HEK293 (cell line): ENCODE measurements around the gene SZT2.
A peak's percentile ranks its signal among the peaks of the same experiment; 100 is the strongest.

Source experiments
- CTCF ChIA-PET: fragments of 350-600 bp; formaldehyde crosslinking; extraction: SDS; loops from one replicate; lab custom pipeline; 2021; ENCODE audit warnings: antibody characterized with exemption; lab: Yijun Ruan, JAX
- POLR2A ChIA-PET: fragments of 300-600 bp; formaldehyde crosslinking; extraction: SDS; loops from one replicate; lab custom pipeline; 2020; ENCODE audit warnings: antibody characterized with exemption, inconsistent platforms; lab: Yijun Ruan, JAX
- H3K27ac ChIP-seq: fragments of 200-500 bp; sonication (Bioruptor generic); 2 replicates; pipeline ENCODE4 v1.5.1; 2014; ENCODE audit warnings: low read depth, low read length, control low read depth, inconsistent platforms; ENCODE audit errors: extremely low read depth
- H3K36me3 ChIP-seq, 2 experiments: fragments of 200-500 bp in 1 of 2; sonication (Bioruptor generic) in 1 of 2; 1 replicate in 1 of 2; 2 replicates in 1 of 2; pipeline ENCODE4 v1.5.1; 2014 to 2017; ENCODE audit warnings: inconsistent platforms in 2 of 2, low read length in 2 of 2; ENCODE audit not compliant: control insufficient read depth in 2 of 2, insufficient read depth in 1 of 2
- H3K4me1 ChIP-seq: fragments of 200-500 bp; sonication (Bioruptor generic); 2 replicates; pipeline ENCODE4 v1.5.1; 2014; ENCODE audit warnings: mild to moderate bottlenecking, low read length, inconsistent platforms; ENCODE audit not compliant: control insufficient read depth, insufficient read depth
- H3K4me3 ChIP-seq: 2 replicates; pipeline ENCODE4 v1.5.1; 2011; ENCODE audit warnings: low read depth, mild to moderate bottlenecking, control low read depth, low read length, moderate library complexity
- H3K9me3 ChIP-seq: fragments of 200-500 bp; sonication (Bioruptor generic); 2 replicates; pipeline ENCODE4 v1.5.1; 2014; ENCODE audit warnings: low read depth, low read length, inconsistent platforms; ENCODE audit not compliant: control insufficient read depth, insufficient read depth
- GLI4 ChIP-seq: fragments of 450-650 bp; formaldehyde crosslinking; IDR thresholded peaks from 2 replicates; pipeline ENCODE4 v1.5.1; 2016; ENCODE audit warnings: missing biosample characterization, missing genetic modification characterization
- KLF7 ChIP-seq: fragments of 450-650 bp; formaldehyde crosslinking; IDR thresholded peaks from 2 replicates; pipeline ENCODE4 v1.5.1; 2016; ENCODE audit warnings: missing biosample characterization, missing genetic modification characterization, borderline replicate concordance
- KLF8 ChIP-seq: fragments of 450-650 bp; formaldehyde crosslinking; IDR thresholded peaks from 2 replicates; pipeline ENCODE4 v1.5.1; 2016; ENCODE audit warnings: missing biosample characterization, missing genetic modification characterization
- OVOL3 ChIP-seq: fragments of 450-650 bp; formaldehyde crosslinking; IDR thresholded peaks from 2 replicates; pipeline ENCODE4 v1.5.1; 2016; ENCODE audit warnings: missing biosample characterization, missing genetic modification characterization
- PRDM6 ChIP-seq: fragments of 450-650 bp; formaldehyde crosslinking; IDR thresholded peaks from 2 replicates; pipeline ENCODE4 v1.5.1; 2017; ENCODE audit warnings: missing biosample characterization, missing genetic modification characterization
- TRIM28 ChIP-seq: IDR thresholded peaks from 2 replicates; pipeline ENCODE4 v1.6.1; 2011; ENCODE audit warnings: low read length, control low read depth, borderline replicate concordance
- YY2 ChIP-seq: fragments of 450-650 bp; formaldehyde crosslinking; IDR thresholded peaks from 2 replicates; pipeline ENCODE4 v1.5.1; 2016; ENCODE audit warnings: missing biosample characterization, missing genetic modification characterization
- ZNF121 ChIP-seq: fragments of 450-650 bp; formaldehyde crosslinking; IDR thresholded peaks from 2 replicates; pipeline ENCODE4 v1.5.1; 2016; ENCODE audit warnings: missing biosample characterization, missing genetic modification characterization
- ZNF155 ChIP-seq: fragments of 450-650 bp; formaldehyde crosslinking; IDR thresholded peaks from 2 replicates; pipeline ENCODE4 v1.5.1; 2016; ENCODE audit warnings: missing biosample characterization, missing genetic modification characterization
- ZNF211 ChIP-seq: fragments of 450-650 bp; formaldehyde crosslinking; IDR thresholded peaks from 2 replicates; pipeline ENCODE4 v1.5.1; 2016; ENCODE audit warnings: low read depth, missing biosample characterization, missing genetic modification characterization
- ZNF223 ChIP-seq: fragments of 450-650 bp; formaldehyde crosslinking; IDR thresholded peaks from 2 replicates; pipeline ENCODE4 v1.5.1; 2016; ENCODE audit warnings: missing biosample characterization, missing genetic modification characterization
- ZNF302 ChIP-seq: fragments of 450-650 bp; formaldehyde crosslinking; IDR thresholded peaks from 2 replicates; pipeline ENCODE4 v1.5.1; 2016; ENCODE audit warnings: missing biosample characterization, missing genetic modification characterization, low read depth
- ZNF366 ChIP-seq: fragments of 450-650 bp; formaldehyde crosslinking; conservative IDR thresholded peaks from 2 replicates; pipeline ENCODE4 v1.5.1; 2016; ENCODE audit warnings: missing biosample characterization, missing genetic modification characterization
- ZNF48 ChIP-seq: fragments of 450-650 bp; formaldehyde crosslinking; IDR thresholded peaks from 2 replicates; pipeline ENCODE4 v1.5.1; 2016; ENCODE audit warnings: missing biosample characterization, missing genetic modification characterization
- ZNF645 ChIP-seq: fragments of 450-650 bp; formaldehyde crosslinking; IDR thresholded peaks from 2 replicates; pipeline ENCODE4; 2016; ENCODE audit warnings: missing biosample characterization, missing genetic modification characterization
- ZNF747 ChIP-seq: fragments of 450-650 bp; formaldehyde crosslinking; IDR thresholded peaks from 2 replicates; pipeline ENCODE4 v1.5.1; 2016; ENCODE audit warnings: missing biosample characterization, missing genetic modification characterization
- ZNF792 ChIP-seq: fragments of 450-650 bp; formaldehyde crosslinking; IDR thresholded peaks from 2 replicates; pipeline ENCODE4 v1.5.1; 2016; ENCODE audit warnings: missing biosample characterization, missing genetic modification characterization
- ZNF837 ChIP-seq: fragments of 450-650 bp; formaldehyde crosslinking; IDR thresholded peaks from 2 replicates; pipeline ENCODE4 v1.5.1; 2016; ENCODE audit warnings: missing biosample characterization, missing genetic modification characterization
- TF ChIP-seq, protein P1 (sequence below): fragments of 450-650 bp; formaldehyde crosslinking; IDR thresholded peaks from 2 replicates; pipeline ENCODE4 v1.5.1; 2016; ENCODE audit warnings: missing biosample characterization, missing genetic modification characterization, low read depth
- TF ChIP-seq, protein P2 (sequence below): fragments of 450-650 bp; formaldehyde crosslinking; IDR thresholded peaks from 2 replicates; pipeline ENCODE4 v1.5.1; 2016; ENCODE audit warnings: missing biosample characterization, missing genetic modification characterization, borderline replicate concordance

SZT2 gene

GRCh38 chr1:43423672-43424550 is 34.2 kb downstream of the SZT2 start (continued):
- TF ChIP-seq ZNF645 (tag by site-specific recombination) (no peak), ZNF302 (tag by site-specific recombination) (no peak), KLF8 (tag by site-specific recombination) (peak; percentile 80; the same call in 1 of the 2 replicates), KLF7 (tag by site-specific recombination) (peak; percentile 68)
- TF ChIP-seq, protein P1, sequence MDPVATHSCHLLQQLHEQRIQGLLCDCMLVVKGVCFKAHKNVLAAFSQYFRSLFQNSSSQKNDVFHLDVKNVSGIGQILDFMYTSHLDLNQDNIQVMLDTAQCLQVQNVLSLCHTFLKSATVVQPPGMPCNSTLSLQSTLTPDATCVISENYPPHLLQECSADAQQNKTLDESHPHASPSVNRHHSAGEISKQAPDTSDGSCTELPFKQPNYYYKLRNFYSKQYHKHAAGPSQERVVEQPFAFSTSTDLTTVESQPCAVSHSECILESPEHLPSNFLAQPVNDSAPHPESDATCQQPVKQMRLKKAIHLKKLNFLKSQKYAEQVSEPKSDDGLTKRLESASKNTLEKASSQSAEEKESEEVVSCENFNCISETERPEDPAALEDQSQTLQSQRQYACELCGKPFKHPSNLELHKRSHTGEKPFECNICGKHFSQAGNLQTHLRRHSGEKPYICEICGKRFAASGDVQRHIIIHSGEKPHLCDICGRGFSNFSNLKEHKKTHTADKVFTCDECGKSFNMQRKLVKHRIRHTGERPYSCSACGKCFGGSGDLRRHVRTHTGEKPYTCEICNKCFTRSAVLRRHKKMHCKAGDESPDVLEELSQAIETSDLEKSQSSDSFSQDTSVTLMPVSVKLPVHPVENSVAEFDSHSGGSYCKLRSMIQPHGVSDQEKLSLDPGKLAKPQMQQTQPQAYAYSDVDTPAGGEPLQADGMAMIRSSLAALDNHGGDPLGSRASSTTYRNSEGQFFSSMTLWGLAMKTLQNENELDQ (tag by site-specific recombination) = no peak

- ChIA-PET CTCF (interaction anchor here (0.5 to 0.6 kb wide), 2 partner anchors 193 to 232 kb away, joined by 3 read pairs; no protein-coding TSS in a partner anchor), POLR2A (interaction anchor here (0.8 to 1.2 kb wide), 2 partner anchors 15 to 29 kb away, joined by 3 to 4 read pairs; partner anchors contain the start of gene HYI)
- no peak overlapping the region for H3K27ac ChIP-seq
- no peaks in the 10 kb centered on the region for H3K4me1 ChIP-seq
- H3K4me3 ChIP-seq = no peak overlapping the region
- H3K9me3 ChIP-seq = no peaks in the 10 kb centered on the region
- peaks cover 12 to 100% of the 10 kb centered on the region in 2 experiments for H3K36me3 ChIP-seq
- TF ChIP-seq ZNF223 (tag by site-specific recombination) (no peak), ZNF155 (tag by site-specific recombination) (no peak), ZNF792 (tag by site-specific recombination) (no peak), TRIM28 (no peak), OVOL3 (tag by site-specific recombination) (no peak), ZNF121 (tag by site-specific recombination) (no peak), PRDM6 (tag by site-specific recombination) (no peak)
Measured at GRCh38 chr1:43425045-43425444, 35.3 kb downstream of the SZT2 start.

GRCh38 chr1:43426221-43426620 is 36.5 kb downstream of the SZT2 start:
- ChIA-PET CTCF (no interaction called here), POLR2A (no interaction called here)
- peaks cover 12 to 100% of the 10 kb centered on the region in 2 experiments for H3K36me3 ChIP-seq
- no peaks in the 10 kb centered on the region for H3K9me3 ChIP-seq
- no peak overlapping the region for H3K27ac ChIP-seq
- no peaks in the 10 kb centered on the region for H3K4me1 ChIP-seq
- H3K4me3 ChIP-seq = no peak overlapping the region
- TF ChIP-seq, protein P2, sequence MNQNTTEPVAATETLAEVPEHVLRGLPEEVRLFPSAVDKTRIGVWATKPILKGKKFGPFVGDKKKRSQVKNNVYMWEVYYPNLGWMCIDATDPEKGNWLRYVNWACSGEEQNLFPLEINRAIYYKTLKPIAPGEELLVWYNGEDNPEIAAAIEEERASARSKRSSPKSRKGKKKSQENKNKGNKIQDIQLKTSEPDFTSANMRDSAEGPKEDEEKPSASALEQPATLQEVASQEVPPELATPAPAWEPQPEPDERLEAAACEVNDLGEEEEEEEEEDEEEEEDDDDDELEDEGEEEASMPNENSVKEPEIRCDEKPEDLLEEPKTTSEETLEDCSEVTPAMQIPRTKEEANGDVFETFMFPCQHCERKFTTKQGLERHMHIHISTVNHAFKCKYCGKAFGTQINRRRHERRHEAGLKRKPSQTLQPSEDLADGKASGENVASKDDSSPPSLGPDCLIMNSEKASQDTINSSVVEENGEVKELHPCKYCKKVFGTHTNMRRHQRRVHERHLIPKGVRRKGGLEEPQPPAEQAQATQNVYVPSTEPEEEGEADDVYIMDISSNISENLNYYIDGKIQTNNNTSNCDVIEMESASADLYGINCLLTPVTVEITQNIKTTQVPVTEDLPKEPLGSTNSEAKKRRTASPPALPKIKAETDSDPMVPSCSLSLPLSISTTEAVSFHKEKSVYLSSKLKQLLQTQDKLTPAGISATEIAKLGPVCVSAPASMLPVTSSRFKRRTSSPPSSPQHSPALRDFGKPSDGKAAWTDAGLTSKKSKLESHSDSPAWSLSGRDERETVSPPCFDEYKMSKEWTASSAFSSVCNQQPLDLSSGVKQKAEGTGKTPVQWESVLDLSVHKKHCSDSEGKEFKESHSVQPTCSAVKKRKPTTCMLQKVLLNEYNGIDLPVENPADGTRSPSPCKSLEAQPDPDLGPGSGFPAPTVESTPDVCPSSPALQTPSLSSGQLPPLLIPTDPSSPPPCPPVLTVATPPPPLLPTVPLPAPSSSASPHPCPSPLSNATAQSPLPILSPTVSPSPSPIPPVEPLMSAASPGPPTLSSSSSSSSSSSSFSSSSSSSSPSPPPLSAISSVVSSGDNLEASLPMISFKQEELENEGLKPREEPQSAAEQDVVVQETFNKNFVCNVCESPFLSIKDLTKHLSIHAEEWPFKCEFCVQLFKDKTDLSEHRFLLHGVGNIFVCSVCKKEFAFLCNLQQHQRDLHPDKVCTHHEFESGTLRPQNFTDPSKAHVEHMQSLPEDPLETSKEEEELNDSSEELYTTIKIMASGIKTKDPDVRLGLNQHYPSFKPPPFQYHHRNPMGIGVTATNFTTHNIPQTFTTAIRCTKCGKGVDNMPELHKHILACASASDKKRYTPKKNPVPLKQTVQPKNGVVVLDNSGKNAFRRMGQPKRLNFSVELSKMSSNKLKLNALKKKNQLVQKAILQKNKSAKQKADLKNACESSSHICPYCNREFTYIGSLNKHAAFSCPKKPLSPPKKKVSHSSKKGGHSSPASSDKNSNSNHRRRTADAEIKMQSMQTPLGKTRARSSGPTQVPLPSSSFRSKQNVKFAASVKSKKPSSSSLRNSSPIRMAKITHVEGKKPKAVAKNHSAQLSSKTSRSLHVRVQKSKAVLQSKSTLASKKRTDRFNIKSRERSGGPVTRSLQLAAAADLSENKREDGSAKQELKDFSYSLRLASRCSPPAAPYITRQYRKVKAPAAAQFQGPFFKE (tag by site-specific recombination) = no peak
- TF ChIP-seq ZNF211 = no peak
- TF ChIP-seq ZNF747 = no peak
- TF ChIP-seq GLI4 (tag by site-specific recombination) = no peak
- TF ChIP-seq ZNF48 (tag by site-specific recombination) = no peak
- no peak for TF ChIP-seq ZNF645 (tag by site-specific recombination)
- no peak for TF ChIP-seq YY2 (tag by site-specific recombination)
- TF ChIP-seq ZNF837 (tag by site-specific recombination) = no peak
- TF ChIP-seq ZNF366 = no peak
